Measurements from ENCODE around the gene FAM163A.
"Not testable (repeated sequence)": the region's sequence is repeated elsewhere in the genome, so short reads cannot be mapped to it uniquely, and the experiment has no call there.

FAM163A gene

DNA sequence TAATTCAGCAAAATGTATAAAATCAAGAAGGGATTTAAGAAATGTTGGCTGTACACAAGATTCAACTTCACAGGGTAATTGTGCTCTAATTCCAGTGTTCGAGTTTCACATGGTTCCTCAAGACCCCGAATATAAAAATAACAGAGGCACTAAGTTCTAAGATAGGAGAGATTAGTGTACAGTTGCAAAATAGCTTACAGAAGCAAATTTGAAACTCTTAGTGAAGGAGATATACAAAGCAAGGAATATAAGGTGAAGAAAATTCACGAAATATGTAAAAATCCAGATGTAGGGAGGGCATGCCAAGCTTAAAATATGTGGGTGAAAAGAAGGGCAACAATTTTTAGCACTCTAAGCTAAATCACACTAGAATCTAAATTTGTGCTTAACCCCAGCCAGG lies 105.1 kb downstream of the FAM163A start:
- no peaks in the 10 kb centered on the region for H3K9me3 Mint-ChIP-seq
- peaks cover 3 to 5% of the 10 kb centered on the region in 2 donors for H3K4me1 Mint-ChIP-seq
- DNase-seq (no peak), ATAC-seq (replicated peaks) (no peak)
- no peaks in the 10 kb centered on the region for H3K27me3 Mint-ChIP-seq
- no peak overlapping the region for H3K4me3 Mint-ChIP-seq
- peaks cover 25 to 48% of the 10 kb centered on the region in 2 donors for H3K36me3 Mint-ChIP-seq
- H3K27ac Mint-ChIP-seq = no peak overlapping the region

GRCh38 chr1:179853102-179853501 lies 110.0 kb downstream of the FAM163A start:
- Mint-ChIP-seq H3K27ac (no peak overlapping the region), H3K4me3 (no peak overlapping the region), H3K9me3 (no peaks in the 10 kb centered on the region), H3K27me3 (no peaks in the 10 kb centered on the region), H3K4me1 (peaks cover 0 to 5% of the 10 kb centered on the region in 2 donors), H3K36me3 (peaks cover 27 to 54% of the 10 kb centered on the region in 2 donors)
- DNase-seq (no peak), ATAC-seq (replicated peaks) (no peak)

DNA sequence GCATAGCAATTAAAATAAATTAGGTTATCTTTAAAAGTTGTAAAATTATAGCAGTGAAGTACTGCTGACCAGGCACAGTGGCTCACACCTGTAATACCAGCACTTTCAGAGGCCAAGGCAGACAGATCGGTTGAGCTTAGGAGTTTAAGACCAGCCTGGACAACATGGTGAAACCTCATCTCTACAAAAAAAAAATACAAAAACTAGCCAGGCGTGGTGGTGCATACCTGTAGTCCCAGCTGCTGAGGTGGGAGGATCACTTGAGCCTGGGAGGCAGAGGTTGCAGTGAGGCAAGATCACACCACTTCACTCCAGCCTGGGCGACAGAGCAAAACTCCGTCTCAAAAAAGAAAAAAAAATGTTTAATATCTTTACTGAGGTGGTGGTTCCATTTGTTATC lies 112.7 kb downstream of the FAM163A start:
- H3K27me3 Mint-ChIP-seq; DNase-seq; H3K9me3 Mint-ChIP-seq; ATAC-seq (replicated peaks); H3K4me1 Mint-ChIP-seq; H3K4me3 Mint-ChIP-seq; H3K27ac Mint-ChIP-seq: not testable (repeated sequence)
- peaks cover 32 to 48% of the 10 kb centered on the region in 2 donors for H3K36me3 Mint-ChIP-seq

- no peak for ATAC-seq (replicated peaks)
- no peaks in the 10 kb centered on the region for H3K27me3 Mint-ChIP-seq
- no peak overlapping the region for H3K27ac Mint-ChIP-seq
- H3K4me1 Mint-ChIP-seq = peaks cover 3 to 5% of the 10 kb centered on the region in 2 donors
- no peak overlapping the region for H3K4me3 Mint-ChIP-seq
- H3K36me3 Mint-ChIP-seq = peaks cover 34 to 47% of the 10 kb centered on the region in 2 donors
- no peak for DNase-seq
- no peaks in the 10 kb centered on the region for H3K9me3 Mint-ChIP-seq
Measured at GRCh38 chr1:179856296-179856695, 113.2 kb downstream of the FAM163A start.

DNA sequence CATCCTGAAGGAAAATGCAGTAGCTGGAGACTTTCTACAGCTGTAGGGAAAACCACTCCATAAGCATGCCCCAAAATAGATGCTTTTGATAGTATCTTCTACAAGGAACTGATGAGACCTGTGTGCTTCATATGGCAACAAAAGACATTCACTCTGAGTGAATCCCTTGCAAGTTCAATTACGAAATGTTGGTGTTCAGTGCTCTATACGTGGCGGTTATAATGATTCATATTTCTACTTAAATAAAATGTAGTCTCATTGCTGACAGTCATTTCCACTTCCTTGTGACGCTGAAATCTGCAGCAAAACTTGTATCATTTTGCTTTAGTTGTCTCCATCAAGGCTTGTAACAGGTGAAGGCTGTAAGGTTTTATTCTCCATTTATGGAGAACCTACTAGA lies 113.9 kb downstream of the FAM163A start:
- ATAC-seq (replicated peaks) = no peak
- Mint-ChIP-seq H3K27ac (no peak overlapping the region), H3K4me3 (no peak overlapping the region), H3K4me1 (peaks cover 3 to 5% of the 10 kb centered on the region in 2 donors), H3K36me3 (peaks cover 30 to 45% of the 10 kb centered on the region in 2 donors), H3K27me3 (no peaks in the 10 kb centered on the region), H3K9me3 (no peaks in the 10 kb centered on the region)
- DNase-seq = no peak

DNA sequence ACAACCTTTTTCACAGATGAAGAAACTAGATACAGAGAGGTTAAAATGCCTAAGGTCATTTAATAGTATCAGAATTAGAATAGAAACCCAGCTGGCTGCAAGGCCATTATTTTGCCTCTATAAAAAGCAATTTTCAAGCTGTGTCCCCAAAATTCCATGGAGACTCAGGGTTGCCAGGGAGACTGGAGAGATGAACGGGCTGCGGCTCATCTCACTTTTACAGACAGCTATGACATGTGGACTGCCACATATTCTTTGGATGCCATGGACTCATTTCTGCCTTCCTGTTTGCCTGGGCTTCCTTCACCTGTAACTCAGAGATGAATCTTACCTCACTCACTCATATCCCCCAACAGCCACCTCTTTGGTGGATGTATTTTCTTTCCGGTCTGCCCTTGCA lies 117.6 kb downstream of the FAM163A start:
- no peak for DNase-seq
- Mint-ChIP-seq H3K27me3 (no peaks in the 10 kb centered on the region), H3K4me1 (peaks cover 0 to 3% of the 10 kb centered on the region in 2 donors), H3K9me3 (no peaks in the 10 kb centered on the region), H3K36me3 (peaks cover 35 to 39% of the 10 kb centered on the region in 2 donors), H3K4me3 (no peak overlapping the region), H3K27ac (no peak overlapping the region)
- no peak for ATAC-seq (replicated peaks)

- Mint-ChIP-seq H3K9me3 (no peaks in the 10 kb centered on the region), H3K4me3 (no peak overlapping the region), H3K27ac (no peak overlapping the region), H3K27me3 (no peaks in the 10 kb centered on the region), H3K4me1 (peaks cover 6 to 10% of the 10 kb centered on the region in 2 donors), H3K36me3 (peaks cover 22 to 31% of the 10 kb centered on the region in 2 donors)
- DNase-seq (no peak), ATAC-seq (replicated peaks) (no peak)
Measured at GRCh38 chr1:179865377-179865776, 122.3 kb downstream of the FAM163A start.

Data from stimulated activated naive B cell treated with anti-CD40 and anti-IgM and Interleukin-4, amounts not matched to agents 10 μg/mL and 1 μg/mL and 100 μg/mL, for 72 hours (primary cell).